ENCODE results near the gene CHP2. TPM values are rescaled to one million over a fixed set of nuclear protein-coding genes. Genes with fewer than 3 reads are reported as not detected.

Gene CHP2
- total and polyA plus RNA-seq, 2 donors (not counting 3 experiments of a cell fraction or from before 2014, with no cell fraction given), result not detected

DNA sequence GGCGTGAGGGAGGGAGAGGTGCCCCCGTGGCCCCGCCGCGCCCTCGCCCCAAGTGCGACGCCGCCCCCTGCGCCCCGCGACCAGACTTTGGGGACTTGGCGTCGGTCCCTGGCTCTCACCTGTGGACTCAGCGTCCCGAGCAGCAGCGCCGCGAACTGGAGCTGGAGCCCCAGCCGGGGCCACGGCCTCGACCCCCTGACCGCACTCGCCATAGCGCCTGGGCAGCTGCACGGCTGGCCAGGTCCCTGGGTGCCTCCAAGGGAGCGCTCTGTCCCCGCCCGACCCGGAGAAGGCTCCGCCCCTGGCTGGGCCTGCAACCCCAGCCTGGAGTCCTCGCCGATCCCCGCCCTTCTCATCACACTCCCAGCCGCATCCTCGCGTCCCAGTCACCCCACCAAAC, 41.9 kb upstream of the CHP2 start, which contains the start of gene ERN2:
Gene ERN2 (minus strand): TSS at position 247 of the 400 bp plus-strand sequence. CDS start 35 bp downstream, at position 212.
- TF ChIP-seq JUN (IDR thresholded peaks at IDR 0.05; ENCODE audit: borderline replicate concordance, insufficient read depth, insufficient read length, low read depth) (no peak), POLR2AphosphoS5 (IDR thresholded peaks at IDR 0.05; ENCODE audit: insufficient read depth, low read depth, low read length) (no peak), FOS (IDR thresholded peaks at IDR 0.05; ENCODE audit: borderline replicate concordance, insufficient read depth, low read length) (no peak), GATA2 (IDR thresholded peaks at IDR 0.05; ENCODE audit: insufficient read depth, insufficient read length, low read depth, low read length) (no peak), MYC (IDR thresholded peaks at IDR 0.05; ENCODE audit: low read depth, low read length) (no peak), EZH2 (IDR thresholded peaks at IDR 0.05; ENCODE audit: borderline replicate concordance, low read depth, low read length, severe bottlenecking) (no peak), POLR2A (IDR thresholded peaks at IDR 0.05; ENCODE audit: low read depth, low read length) (no peak)
- TF ChIP-seq, protein P1, sequence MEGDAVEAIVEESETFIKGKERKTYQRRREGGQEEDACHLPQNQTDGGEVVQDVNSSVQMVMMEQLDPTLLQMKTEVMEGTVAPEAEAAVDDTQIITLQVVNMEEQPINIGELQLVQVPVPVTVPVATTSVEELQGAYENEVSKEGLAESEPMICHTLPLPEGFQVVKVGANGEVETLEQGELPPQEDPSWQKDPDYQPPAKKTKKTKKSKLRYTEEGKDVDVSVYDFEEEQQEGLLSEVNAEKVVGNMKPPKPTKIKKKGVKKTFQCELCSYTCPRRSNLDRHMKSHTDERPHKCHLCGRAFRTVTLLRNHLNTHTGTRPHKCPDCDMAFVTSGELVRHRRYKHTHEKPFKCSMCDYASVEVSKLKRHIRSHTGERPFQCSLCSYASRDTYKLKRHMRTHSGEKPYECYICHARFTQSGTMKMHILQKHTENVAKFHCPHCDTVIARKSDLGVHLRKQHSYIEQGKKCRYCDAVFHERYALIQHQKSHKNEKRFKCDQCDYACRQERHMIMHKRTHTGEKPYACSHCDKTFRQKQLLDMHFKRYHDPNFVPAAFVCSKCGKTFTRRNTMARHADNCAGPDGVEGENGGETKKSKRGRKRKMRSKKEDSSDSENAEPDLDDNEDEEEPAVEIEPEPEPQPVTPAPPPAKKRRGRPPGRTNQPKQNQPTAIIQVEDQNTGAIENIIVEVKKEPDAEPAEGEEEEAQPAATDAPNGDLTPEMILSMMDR (IDR thresholded peaks at IDR 0.05; ENCODE audit: extremely low read depth in 1 of 2, insufficient read depth in 1 of 2, low read depth in 1 of 2, low read length in 2 of 2), result no peak
- TF ChIP-seq, protein P2, sequence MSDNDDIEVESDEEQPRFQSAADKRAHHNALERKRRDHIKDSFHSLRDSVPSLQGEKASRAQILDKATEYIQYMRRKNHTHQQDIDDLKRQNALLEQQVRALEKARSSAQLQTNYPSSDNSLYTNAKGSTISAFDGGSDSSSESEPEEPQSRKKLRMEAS (IDR thresholded peaks at IDR 0.05; ENCODE audit: insufficient read depth, insufficient read length), result no peak
- dilution Hi-C loops (cut with MboI; ENCODE audit: extremely low pct_ligation_motif_present, low sequenced_read_pairs) (no loop called here), intact Hi-C loops (cut with micrococcal nuclease) (no loop called here)
- no peak within 1 kb of the TSS for H2AFZ ChIP-seq (ENCODE audit: low read depth, low read length)
- H3K79me2 ChIP-seq (ENCODE audit: control insufficient read depth, insufficient read depth, low read length), result no peaks in the 10 kb centered on the region
- FAIRE-seq (no peak), DNase-seq (ENCODE audit: low read depth, low spot score) (no peak)
- no peak within 1 kb of the TSS for H3K4me2 ChIP-seq (ENCODE audit: insufficient read depth, low read length)
- H3K4me1 ChIP-seq (ENCODE audit: control insufficient read depth, extremely low read depth, insufficient read depth, low read length), result no peaks in the 10 kb centered on the region
- peaks cover 13 to 20% of the 10 kb centered on the region in 2 experiments for H3K27me3 ChIP-seq (ENCODE audit: control insufficient read depth in 2 of 2, insufficient read depth in 2 of 2, low read length in 2 of 2)
- no peaks in the 10 kb centered on the region for H3K9me3 ChIP-seq (replicated peaks; ENCODE audit: control insufficient read depth, insufficient read depth, low read length)
- no peak within 1 kb of the TSS for H3K9ac ChIP-seq (replicated peaks; ENCODE audit: extremely low read depth, insufficient read depth, low read length)
- H4K20me1 ChIP-seq (replicated peaks; ENCODE audit: control insufficient read depth, extremely low read depth, insufficient read depth, low read length), result no peaks in the 10 kb centered on the region
- H3K4me3 ChIP-seq (replicated peaks in 1 of 3; ENCODE audit: insufficient read depth in 1 of 3, low read depth in 1 of 3, low read length in 3 of 3), result no peak within 1 kb of the TSS
- no peaks in the 10 kb centered on the region for H3K9me1 ChIP-seq (replicated peaks; ENCODE audit: control insufficient read depth, extremely low read depth, insufficient read depth, low read length)
- no TSS peak for BruUV-seq (replicated peaks)
- CTCF ChIA-PET, result no interaction called here
- no peak within 1 kb of the TSS for H3K27ac ChIP-seq (ENCODE audit: insufficient read depth, low read depth, low read length)
- H3K36me3 ChIP-seq (ENCODE audit: control insufficient read depth in 2 of 2, extremely low read depth in 1 of 2, insufficient read depth in 2 of 2, low read length in 2 of 2), result no peaks in the 10 kb centered on the region
- POLR2A ChIA-PET, result no interaction called here

All from endothelial cell of umbilical vein (primary cell).